Tibial artery (tissue), 4 donors: ENCODE data around the gene FAM174C.

Source experiments
- DNase-seq, 2 donors: peaks; one replicate each; pipeline ENCODE4 v3.0.0-alpha.2; 2019
- H3K27ac ChIP-seq, 2 donors: fragments of 200-600 bp; sonication (generic) in 1 of 2; 1 replicate in 1 of 2; 2 replicates in 1 of 2; pipeline ENCODE4 v1.5.1; 2018 to 2019; ENCODE audit warnings: mild to moderate bottlenecking in 1 of 2
- H3K27me3 ChIP-seq, 2 donors: fragments of 200-600 bp; sonication (generic) in 1 of 2; one replicate each; pipeline versions ENCODE4 v1.5.1 to v1.6.0; 2016 to 2019
- H3K36me3 ChIP-seq, 3 donors: fragments of 200-600 bp; sonication (generic) in 2 of 3; one replicate each; pipeline ENCODE4 v1.5.1; 2016 to 2019; ENCODE audit warnings: mild to moderate bottlenecking in 2 of 3
- H3K4me1 ChIP-seq, 4 donors: fragments of 200-600 bp; sonication (generic) in 2 of 4; 1 replicate in 3 of 4; 2 replicates in 1 of 4; pipeline ENCODE4 v1.5.1; 2016 to 2019
- H3K4me3 ChIP-seq, 2 donors: fragments of 200-600 bp; sonication (generic) in 1 of 2; 1 replicate in 1 of 2; 2 replicates in 1 of 2; pipeline ENCODE4 v1.5.1; 2018 to 2019; ENCODE audit warnings: mild to moderate bottlenecking in 2 of 2
- H3K9me3 ChIP-seq, 3 donors: fragments of 200-600 bp; sonication (generic) in 1 of 3; one replicate each; pipeline ENCODE4 v1.5.1; 2016 to 2019
- intact Hi-C: fragments of 100-400 bp; cut with DNase I; formaldehyde crosslinking; loops from one replicate; pipeline ENCODE4 v1.15.0; 2023; ENCODE audit warnings: low total_unique reads
- TF ChIP-seq, protein P1 (sequence below), 2 experiments: fragments of 200-600 bp in 1 of 2; fragments of 450-650 bp in 1 of 2; IDR thresholded peaks; one replicate each; pipeline ENCODE4 v1.5.1; 2017 to 2019; ENCODE audit warnings: antibody characterized with exemption in 2 of 2, mild to moderate bottlenecking in 1 of 2, moderate library complexity in 1 of 2

The FAM174C gene

DNA sequence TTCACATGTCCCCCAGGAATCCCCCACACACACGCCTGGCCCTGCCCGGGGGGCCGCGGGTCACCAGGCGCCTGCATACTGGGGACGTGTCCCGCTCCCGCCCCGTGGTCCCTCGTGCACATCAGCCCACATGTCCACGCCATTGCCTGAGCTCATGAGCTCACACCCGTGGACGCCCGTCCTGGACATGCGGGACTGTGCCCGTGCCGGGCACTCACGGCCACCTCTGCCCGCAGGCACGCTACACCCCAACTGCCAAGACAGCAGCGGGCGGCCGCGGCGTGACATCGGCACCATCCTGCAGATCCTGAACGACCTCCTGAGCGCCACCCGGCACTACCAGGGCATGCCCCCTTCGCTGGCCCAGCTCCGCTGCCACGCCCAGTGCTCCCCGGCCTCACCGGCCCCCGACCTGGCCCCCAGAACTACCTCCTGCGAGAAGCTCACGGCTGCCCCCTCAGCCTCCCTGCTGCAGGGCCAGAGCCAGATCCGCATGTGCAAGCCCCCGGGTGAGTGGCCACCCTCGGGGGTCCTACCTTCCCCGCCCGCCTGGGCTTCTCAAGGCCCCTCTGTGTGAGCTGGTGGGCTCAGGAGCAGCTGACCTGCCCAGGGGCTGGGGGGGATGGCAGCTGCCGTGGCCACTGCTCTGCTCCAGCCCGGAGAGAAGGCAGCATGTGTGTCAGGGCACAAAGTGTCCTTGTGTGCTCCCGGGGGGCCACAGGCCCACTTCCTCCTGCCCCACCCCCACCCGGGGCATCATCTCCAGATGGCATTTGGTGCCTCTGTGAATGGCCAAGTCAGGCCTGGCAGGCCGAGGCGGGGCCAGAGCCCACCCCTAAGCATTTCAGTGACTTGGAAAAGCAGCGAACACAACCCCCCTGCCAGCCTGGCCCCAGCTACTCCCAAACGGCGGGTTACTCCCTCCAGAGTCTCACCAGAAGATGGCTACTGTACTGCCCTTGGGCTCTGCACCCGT, 19.9 kb upstream of the FAM174C start:
- no peak overlapping the region for H3K4me3 ChIP-seq
- no peak for DNase-seq
- peaks cover 7 to 80% (median 73%) of the 10 kb centered on the region in 4 donors for H3K4me1 ChIP-seq
- intact Hi-C loops = no loop called here
- H3K9me3 ChIP-seq = no peaks in the 10 kb centered on the region
- H3K27me3 ChIP-seq = no peaks in the 10 kb centered on the region
- TF ChIP-seq, protein P1, sequence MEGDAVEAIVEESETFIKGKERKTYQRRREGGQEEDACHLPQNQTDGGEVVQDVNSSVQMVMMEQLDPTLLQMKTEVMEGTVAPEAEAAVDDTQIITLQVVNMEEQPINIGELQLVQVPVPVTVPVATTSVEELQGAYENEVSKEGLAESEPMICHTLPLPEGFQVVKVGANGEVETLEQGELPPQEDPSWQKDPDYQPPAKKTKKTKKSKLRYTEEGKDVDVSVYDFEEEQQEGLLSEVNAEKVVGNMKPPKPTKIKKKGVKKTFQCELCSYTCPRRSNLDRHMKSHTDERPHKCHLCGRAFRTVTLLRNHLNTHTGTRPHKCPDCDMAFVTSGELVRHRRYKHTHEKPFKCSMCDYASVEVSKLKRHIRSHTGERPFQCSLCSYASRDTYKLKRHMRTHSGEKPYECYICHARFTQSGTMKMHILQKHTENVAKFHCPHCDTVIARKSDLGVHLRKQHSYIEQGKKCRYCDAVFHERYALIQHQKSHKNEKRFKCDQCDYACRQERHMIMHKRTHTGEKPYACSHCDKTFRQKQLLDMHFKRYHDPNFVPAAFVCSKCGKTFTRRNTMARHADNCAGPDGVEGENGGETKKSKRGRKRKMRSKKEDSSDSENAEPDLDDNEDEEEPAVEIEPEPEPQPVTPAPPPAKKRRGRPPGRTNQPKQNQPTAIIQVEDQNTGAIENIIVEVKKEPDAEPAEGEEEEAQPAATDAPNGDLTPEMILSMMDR (IDR thresholded peaks at IDR 0.05) = no peak
- H3K36me3 ChIP-seq = peaks cover 38 to 62% (median 56%) of the 10 kb centered on the region in 3 donors
- H3K27ac ChIP-seq = peak overlapping the region; percentile 98

DNA sequence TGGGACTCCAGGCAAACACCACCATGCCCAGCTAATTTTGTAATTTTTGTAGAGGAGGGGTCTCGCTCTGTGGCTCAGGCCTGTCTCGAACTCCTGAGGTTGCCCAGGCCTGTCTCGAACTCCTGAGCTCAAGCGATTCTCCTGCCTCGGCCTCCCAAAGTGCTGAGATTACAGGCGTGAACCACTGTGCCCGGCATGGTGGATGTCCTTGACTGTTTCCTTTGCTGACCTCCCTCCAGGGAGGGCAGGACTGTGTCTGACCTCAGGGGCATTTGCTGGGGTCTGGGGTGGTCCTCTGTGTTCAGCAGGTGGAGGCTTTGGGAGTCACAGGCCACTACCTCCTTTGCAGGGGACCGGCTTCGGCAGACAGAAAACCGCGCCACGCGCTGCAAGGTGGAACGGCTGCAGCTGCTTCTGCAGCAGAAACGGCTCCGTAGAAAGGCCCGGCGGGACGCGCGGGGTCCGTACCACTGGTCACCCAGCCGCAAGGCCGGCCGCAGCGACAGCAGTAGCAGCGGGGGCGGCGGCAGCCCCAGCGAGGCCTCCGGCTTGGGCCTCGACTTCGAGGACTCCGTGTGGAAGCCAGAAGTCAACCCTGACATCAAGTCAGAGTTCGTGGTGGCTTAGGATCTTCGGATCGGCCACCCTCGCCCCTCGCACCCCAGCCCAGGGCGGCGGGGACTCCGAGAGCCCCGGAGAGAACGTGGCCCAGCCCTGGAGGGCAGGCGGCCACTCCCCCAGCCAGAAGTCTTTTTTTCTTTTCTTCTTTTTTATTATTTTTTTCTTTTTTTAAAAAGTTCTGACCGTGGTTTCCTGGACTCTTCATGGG, 18.5 kb upstream of the FAM174C start:
- Histone ChIP-seq H3K9me3 (no peaks in the 10 kb centered on the region), H3K27me3 (no peaks in the 10 kb centered on the region), H3K36me3 (peaks cover 34 to 52% (median 50%) of the 10 kb centered on the region in 3 donors), H3K4me1 (peaks cover 12 to 86% (median 78%) of the 10 kb centered on the region in 4 donors), H3K27ac (peak overlapping the region; percentile 95 to 98), H3K4me3 (no peak overlapping the region)
- intact Hi-C loops = no loop called here
- TF ChIP-seq, protein P1 (IDR thresholded peaks at IDR 0.05) = no peak
- no peak for DNase-seq

DNA sequence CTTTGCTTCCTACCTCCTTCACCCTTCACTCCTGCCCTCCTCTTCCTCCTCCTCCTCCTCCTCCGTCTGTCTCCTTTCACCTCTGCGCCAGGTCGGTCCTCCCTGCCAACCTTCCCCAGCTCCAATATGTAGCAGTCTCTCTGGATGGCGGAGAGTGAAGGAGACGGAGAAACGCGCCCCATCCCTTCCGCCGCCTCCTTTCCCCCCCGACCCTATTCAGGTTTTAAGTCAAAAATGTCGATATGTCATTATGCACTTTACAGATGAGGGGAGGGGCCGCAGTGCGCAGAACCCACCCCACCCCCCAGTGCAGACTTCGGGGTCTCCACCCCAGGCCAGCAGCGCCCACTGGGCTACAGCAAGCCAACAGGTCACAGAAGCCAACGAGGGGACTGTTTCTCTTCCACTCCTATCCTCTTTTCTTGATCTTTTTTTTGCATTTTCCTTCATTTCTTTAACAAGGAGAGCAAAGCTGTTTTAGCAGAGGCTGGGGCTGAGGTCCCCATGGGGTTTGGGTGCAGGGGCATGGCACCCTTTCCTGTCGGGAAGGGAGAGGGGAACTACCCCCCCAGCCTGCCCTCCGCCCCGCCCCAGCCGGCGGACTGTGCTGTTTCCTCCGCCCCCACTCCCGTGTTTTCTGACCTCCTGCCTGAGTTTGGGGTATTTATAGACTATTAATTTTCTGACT, 17.7 kb upstream of the FAM174C start:
- Histone ChIP-seq H3K9me3 (no peaks in the 10 kb centered on the region), H3K36me3 (peaks cover 33 to 50% (median 47%) of the 10 kb centered on the region in 3 donors), H3K4me3 (no peak overlapping the region), H3K4me1 (peaks cover 17 to 86% (median 82%) of the 10 kb centered on the region in 4 donors), H3K27ac (peak overlapping the region; percentile 93 to 95), H3K27me3 (no peaks in the 10 kb centered on the region)
- DNase-seq = no peak
- intact Hi-C loops = no loop called here
- TF ChIP-seq, protein P1 (IDR thresholded peaks at IDR 0.05) = no peak

DNA sequence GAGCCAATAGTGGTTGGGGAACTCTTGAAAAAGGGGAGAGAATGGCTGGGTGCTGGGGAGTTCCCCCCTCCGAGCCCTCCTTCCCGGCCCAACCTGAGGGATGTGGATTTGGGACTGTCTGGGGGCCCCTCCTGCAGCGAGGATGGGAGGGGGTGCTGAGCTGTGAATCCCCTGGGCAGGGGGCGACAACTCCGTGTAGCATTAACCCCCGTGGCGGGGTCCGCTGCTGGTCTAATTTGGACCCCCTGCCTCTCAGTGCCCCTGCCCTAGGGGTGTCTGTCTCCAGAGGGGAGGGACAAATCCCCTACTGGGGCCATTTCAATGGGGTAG, 17.2 kb upstream of the FAM174C start:
- peak overlapping the region; percentile 93 to 95 for H3K27ac ChIP-seq
- H3K27me3 ChIP-seq = no peaks in the 10 kb centered on the region
- intact Hi-C loops = no loop called here
- H3K9me3 ChIP-seq = no peaks in the 10 kb centered on the region
- peaks cover 33 to 50% (median 47%) of the 10 kb centered on the region in 3 donors for H3K36me3 ChIP-seq
- TF ChIP-seq, protein P1 (IDR thresholded peaks at IDR 0.05) = no peak
- peaks cover 17 to 88% (median 85%) of the 10 kb centered on the region in 4 donors for H3K4me1 ChIP-seq
- DNase-seq = no peak
- H3K4me3 ChIP-seq = no peak overlapping the region

DNA sequence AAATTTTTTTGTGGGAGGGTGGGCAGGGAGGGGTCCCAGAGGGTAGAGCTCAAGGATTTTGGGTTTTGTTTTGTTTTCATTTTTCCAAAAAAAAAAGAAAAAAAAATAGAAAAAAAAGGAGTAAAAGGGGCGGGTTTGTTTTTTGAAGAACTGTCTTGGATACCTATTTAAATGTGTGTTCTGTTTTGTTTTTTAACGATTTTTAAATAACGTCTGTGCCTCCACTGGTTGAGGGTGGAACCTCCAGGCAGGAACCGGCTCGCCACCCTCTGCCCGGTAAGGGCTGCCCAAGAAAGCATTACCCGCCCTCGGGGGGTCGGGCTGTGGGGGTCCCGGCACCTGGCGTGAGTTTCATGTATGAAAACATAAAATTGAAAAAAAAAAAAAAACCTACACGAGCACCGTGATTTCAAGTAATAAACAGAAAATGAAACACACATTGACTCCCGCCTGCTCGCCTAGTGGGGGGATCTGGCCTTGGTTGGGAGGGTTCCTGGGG, 16.6 kb upstream of the FAM174C start:
- Histone ChIP-seq H3K27me3 (no peaks in the 10 kb centered on the region), H3K4me1 (peaks cover 15 to 86% (median 80%) of the 10 kb centered on the region in 4 donors), H3K4me3 (peak overlapping the region; percentile 13 to 31), H3K36me3 (peaks cover 33 to 48% (median 46%) of the 10 kb centered on the region in 3 donors), H3K9me3 (no peaks in the 10 kb centered on the region), H3K27ac (peak overlapping the region; percentile 93 to 95)
- DNase-seq = no peak
- TF ChIP-seq, protein P1 (IDR thresholded peaks at IDR 0.05) = no peak
- intact Hi-C loops = no loop called here
